ENCODE results near the gene SLTM.
"Not testable (repeated sequence)": the region's sequence is repeated elsewhere in the genome, so short reads cannot be mapped to it uniquely, and the experiment has no call there.

SLTM gene

DNA sequence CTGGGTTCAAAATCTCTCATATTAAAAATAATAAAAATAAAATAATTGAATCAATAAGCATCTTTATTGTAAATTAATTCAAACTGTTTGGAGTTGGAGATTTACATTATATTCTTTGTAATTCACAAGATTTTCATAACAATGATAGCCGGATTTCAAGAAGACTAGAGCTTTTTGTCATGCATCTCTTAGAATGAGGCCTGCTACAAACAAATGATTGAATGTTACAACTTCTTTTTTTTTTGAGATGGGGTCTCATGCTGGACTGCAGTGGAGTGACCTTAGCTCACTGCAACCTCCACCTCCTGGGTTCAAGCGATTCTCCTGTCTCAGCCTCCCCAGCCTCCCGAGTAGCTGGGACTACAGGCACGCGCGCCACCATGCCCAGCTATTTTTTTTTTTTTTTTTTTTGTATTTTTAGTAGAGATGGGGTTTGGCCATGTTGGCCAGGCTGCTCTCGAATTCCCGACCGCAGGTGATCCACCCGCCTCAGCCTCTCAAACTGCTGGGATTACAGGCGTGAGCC is 3.5 kb downstream of the SLTM start:
- peaks cover 3 to 21% of the 10 kb centered on the region in 2 donors for H3K4me1 ChIP-seq (ENCODE audit: control insufficient read depth in 2 of 2, insufficient read depth in 2 of 2, low read length in 2 of 2)
- peaks cover 28 to 30% of the 10 kb centered on the region in 2 donors for H3K36me3 ChIP-seq (ENCODE audit: control insufficient read depth in 2 of 2, insufficient read depth in 2 of 2, low read length in 2 of 2)

DNA sequence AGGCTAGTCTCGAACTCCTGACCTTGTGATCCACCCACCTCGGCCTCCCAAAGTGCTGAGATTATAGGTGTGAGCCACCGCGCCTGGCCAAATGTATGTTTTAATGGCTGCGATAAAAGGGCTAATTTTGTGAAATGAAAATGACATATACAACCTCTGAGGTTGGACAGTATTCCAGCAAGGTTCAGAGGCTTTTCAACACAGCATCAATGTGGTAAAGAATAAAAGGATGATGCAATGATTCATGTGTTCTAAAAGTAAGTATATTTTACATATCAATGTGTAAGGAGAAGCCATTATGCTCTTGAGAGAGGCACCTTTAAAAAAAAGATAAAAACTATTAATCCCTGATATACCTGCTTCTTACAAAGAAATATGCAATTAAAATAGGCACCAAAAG is 6.7 kb downstream of the SLTM start:
- Histone ChIP-seq H3K9me3 (ENCODE audit: control insufficient read depth in 2 of 2, low read length in 2 of 2) (no peaks in the 10 kb centered on the region), H3K27me3 (ENCODE audit: control insufficient read depth in 2 of 2, insufficient read depth in 2 of 2, low read length in 2 of 2) (no peaks in the 10 kb centered on the region), H3K27ac (ENCODE audit: low read depth in 2 of 2, low read length in 2 of 2) (no peak overlapping the region), H3K36me3 (ENCODE audit: control insufficient read depth in 2 of 2, insufficient read depth in 2 of 2, low read length in 2 of 2) (peaks cover 28 to 30% of the 10 kb centered on the region in 2 donors), H3K4me1 (ENCODE audit: control insufficient read depth in 2 of 2, insufficient read depth in 2 of 2, low read length in 2 of 2) (peaks cover 0 to 9% of the 10 kb centered on the region in 2 donors), H3K4me3 (ENCODE audit: low read length in 2 of 2) (no peak overlapping the region), H3K9ac (ENCODE audit: low read depth in 1 of 2, low read length in 2 of 2) (no peak overlapping the region)

More for the DNA sequence above, 3.5 kb downstream of the SLTM start:
- Histone ChIP-seq H3K9me3 (ENCODE audit: control insufficient read depth in 2 of 2, low read length in 2 of 2) (no peaks in the 10 kb centered on the region), H3K27me3 (ENCODE audit: control insufficient read depth in 2 of 2, insufficient read depth in 2 of 2, low read length in 2 of 2) (no peaks in the 10 kb centered on the region), H3K9ac (ENCODE audit: low read depth in 1 of 2, low read length in 2 of 2) (no peak overlapping the region), H3K4me3 (ENCODE audit: low read length in 2 of 2) (no peak overlapping the region), H3K27ac (ENCODE audit: low read depth in 2 of 2, low read length in 2 of 2) (no peak overlapping the region)

DNA sequence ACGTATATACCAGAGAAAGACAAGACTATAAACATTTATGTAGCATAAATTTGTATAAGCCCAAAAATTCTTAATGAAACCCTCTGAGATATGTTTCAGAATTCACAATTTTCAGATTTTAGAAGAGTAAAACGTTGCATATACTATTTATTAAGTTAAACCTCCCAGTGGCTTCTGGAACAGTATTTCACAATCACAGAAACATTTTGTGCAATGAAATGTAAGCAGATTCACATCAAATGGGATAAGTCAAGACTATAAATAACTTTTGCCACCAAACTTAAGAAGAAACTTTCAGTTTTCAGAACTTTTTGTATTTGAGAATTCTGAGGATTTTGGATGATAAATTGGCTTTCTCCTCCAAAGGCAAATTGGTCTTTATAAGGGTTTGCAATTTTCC is 9.2 kb downstream of the SLTM start:
- Histone ChIP-seq H3K4me1 (ENCODE audit: control insufficient read depth in 2 of 2, insufficient read depth in 2 of 2, low read length in 2 of 2) (no peaks in the 10 kb centered on the region), H3K27me3 (ENCODE audit: control insufficient read depth in 2 of 2, insufficient read depth in 2 of 2, low read length in 2 of 2) (no peaks in the 10 kb centered on the region), H3K4me3 (ENCODE audit: low read length in 2 of 2) (no peak overlapping the region), H3K9me3 (ENCODE audit: control insufficient read depth in 2 of 2, low read length in 2 of 2) (no peaks in the 10 kb centered on the region), H3K9ac (ENCODE audit: low read depth in 1 of 2, low read length in 2 of 2) (no peak overlapping the region), H3K27ac (ENCODE audit: low read depth in 2 of 2, low read length in 2 of 2) (peak overlapping the region in 1 of 2 donors; percentile 1), H3K36me3 (ENCODE audit: control insufficient read depth in 2 of 2, insufficient read depth in 2 of 2, low read length in 2 of 2) (peaks cover 28 to 33% of the 10 kb centered on the region in 2 donors)

DNA sequence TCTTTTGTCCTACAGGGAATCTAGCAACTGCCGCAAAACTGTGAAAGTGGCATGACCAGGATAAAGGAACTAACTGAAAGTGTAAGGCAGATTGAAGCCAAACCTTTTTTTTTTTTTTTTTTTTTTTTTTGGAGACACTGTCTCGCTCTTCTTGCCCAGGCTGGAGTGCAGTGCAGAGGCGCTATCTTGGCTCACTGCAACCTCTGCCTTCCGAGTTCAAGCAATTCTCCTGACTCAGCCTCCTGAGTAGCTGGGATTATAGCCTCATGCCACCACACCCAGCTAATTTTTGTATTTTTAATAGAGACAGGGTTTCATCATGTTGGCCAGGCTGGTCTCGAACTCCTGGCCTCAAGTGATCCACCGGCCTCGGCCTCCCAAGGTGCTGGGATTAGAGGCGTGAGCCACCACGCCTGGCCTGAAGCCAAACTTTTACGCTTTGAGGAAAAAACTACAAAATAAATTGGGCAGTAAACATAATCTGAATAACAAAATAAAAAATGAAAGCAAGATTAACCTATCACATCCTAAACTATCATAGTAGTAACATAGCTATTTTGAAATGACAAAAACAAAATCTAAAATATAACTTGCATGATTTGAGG is 9.7 kb downstream of the SLTM start:
- peaks cover 25 to 33% of the 10 kb centered on the region in 2 donors for H3K36me3 ChIP-seq (ENCODE audit: control insufficient read depth in 2 of 2, insufficient read depth in 2 of 2, low read length in 2 of 2)
- H3K27ac ChIP-seq (ENCODE audit: low read depth in 2 of 2, low read length in 2 of 2) = peak overlapping the region in 1 of 2 donors; percentile 1
- H3K4me1 ChIP-seq (ENCODE audit: control insufficient read depth in 2 of 2, insufficient read depth in 2 of 2, low read length in 2 of 2) = no peaks in the 10 kb centered on the region

DNA sequence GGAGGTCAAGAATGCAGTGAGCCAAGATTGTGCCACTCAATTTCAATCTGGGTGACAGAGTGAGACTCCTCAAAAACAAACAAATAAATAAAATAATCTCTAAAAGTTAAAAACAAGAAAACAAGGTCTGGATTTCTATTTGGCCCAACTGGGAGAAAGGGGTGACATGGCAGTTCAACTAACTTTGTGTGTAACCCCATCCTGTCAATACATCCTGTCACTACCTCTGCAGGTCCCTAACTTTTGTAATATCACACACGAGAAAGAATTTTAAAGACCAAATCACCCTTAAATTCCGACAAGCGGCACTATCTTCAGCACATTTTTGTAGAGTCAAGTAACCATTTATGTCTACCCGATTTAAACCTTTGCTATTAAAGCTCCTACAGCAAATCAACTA is 10.2 kb downstream of the SLTM start:
- Histone ChIP-seq H3K36me3 (ENCODE audit: control insufficient read depth in 2 of 2, insufficient read depth in 2 of 2, low read length in 2 of 2) (peaks cover 20 to 30% of the 10 kb centered on the region in 2 donors), H3K4me1 (ENCODE audit: control insufficient read depth in 2 of 2, insufficient read depth in 2 of 2, low read length in 2 of 2) (no peaks in the 10 kb centered on the region), H3K27ac (ENCODE audit: low read depth in 2 of 2, low read length in 2 of 2) (no peak overlapping the region), H3K9me3 (ENCODE audit: control insufficient read depth in 2 of 2, low read length in 2 of 2) (no peaks in the 10 kb centered on the region), H3K9ac (ENCODE audit: low read depth in 1 of 2, low read length in 2 of 2) (no peak overlapping the region), H3K27me3 (ENCODE audit: control insufficient read depth in 2 of 2, insufficient read depth in 2 of 2, low read length in 2 of 2) (no peaks in the 10 kb centered on the region), H3K4me3 (ENCODE audit: low read length in 2 of 2) (no peak overlapping the region)

More for the DNA sequence above, 9.7 kb downstream of the SLTM start:
- no peak overlapping the region for H3K4me3 ChIP-seq (ENCODE audit: low read length in 2 of 2)
- no peak overlapping the region for H3K9ac ChIP-seq (ENCODE audit: low read depth in 1 of 2, low read length in 2 of 2)
- no peaks in the 10 kb centered on the region for H3K27me3 ChIP-seq (ENCODE audit: control insufficient read depth in 2 of 2, insufficient read depth in 2 of 2, low read length in 2 of 2)
- no peaks in the 10 kb centered on the region for H3K9me3 ChIP-seq (ENCODE audit: control insufficient read depth in 2 of 2, low read length in 2 of 2)

DNA sequence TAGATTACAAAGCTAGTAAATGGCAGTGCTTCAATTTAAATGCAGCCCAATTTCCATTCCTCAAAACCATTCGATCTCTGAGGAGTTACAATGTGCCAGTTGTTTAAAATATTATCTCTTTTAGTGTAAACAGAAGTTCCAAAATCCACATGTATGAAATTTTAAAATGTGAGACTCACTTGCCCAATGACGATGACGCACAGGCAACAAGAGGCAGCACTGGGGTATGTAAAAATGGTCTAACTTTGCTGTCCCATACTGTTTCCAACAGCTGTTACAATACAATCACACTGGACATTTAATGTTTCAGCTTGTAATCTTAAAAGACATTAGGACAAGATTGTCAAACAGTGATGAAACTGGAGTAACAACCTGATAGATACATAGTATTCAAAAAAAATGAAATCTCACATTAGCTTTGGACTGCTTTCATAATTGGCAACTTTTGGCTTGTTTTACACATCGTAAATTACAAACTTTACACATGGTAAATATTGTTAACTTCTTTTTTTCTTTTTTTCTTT is 12.2 kb downstream of the SLTM start:
- no peak overlapping the region for H3K9ac ChIP-seq (ENCODE audit: low read depth in 1 of 2, low read length in 2 of 2)
- no peak overlapping the region for H3K27ac ChIP-seq (ENCODE audit: low read depth in 2 of 2, low read length in 2 of 2)
- no peaks in the 10 kb centered on the region for H3K4me1 ChIP-seq (ENCODE audit: control insufficient read depth in 2 of 2, insufficient read depth in 2 of 2, low read length in 2 of 2)
- H3K9me3 ChIP-seq (ENCODE audit: control insufficient read depth in 2 of 2, low read length in 2 of 2) = no peaks in the 10 kb centered on the region
- no peaks in the 10 kb centered on the region for H3K27me3 ChIP-seq (ENCODE audit: control insufficient read depth in 2 of 2, insufficient read depth in 2 of 2, low read length in 2 of 2)
- H3K4me3 ChIP-seq (ENCODE audit: low read length in 2 of 2) = no peak overlapping the region
- H3K36me3 ChIP-seq (ENCODE audit: control insufficient read depth in 2 of 2, insufficient read depth in 2 of 2, low read length in 2 of 2) = peaks cover 14 to 23% of the 10 kb centered on the region in 2 donors

DNA sequence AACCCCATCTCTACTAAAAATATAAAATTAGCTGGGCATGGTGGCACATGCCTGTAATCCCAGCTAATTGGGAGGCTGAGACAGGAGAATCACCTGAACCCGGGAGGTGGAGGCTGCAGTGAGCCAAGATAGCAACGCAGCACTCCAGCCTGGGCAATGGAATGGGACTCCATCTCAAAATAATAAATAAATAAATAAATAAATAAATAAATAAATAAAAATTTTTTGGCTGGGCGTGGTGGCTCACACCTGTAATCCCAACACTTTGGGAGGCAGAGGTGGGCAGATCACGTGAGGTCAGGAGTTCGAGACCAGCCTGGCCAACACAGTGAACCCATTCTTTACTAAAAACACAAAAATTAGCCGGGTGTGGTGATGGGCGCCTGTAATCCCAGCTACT is 13.0 kb downstream of the SLTM start:
- not testable (repeated sequence) for H3K27me3 ChIP-seq (ENCODE audit: control insufficient read depth in 2 of 2, insufficient read depth in 2 of 2, low read length in 2 of 2); H3K9ac ChIP-seq (ENCODE audit: low read depth in 1 of 2, low read length in 2 of 2); H3K9me3 ChIP-seq (ENCODE audit: control insufficient read depth in 2 of 2, low read length in 2 of 2); H3K4me1 ChIP-seq (ENCODE audit: control insufficient read depth in 2 of 2, insufficient read depth in 2 of 2, low read length in 2 of 2); H3K4me3 ChIP-seq (ENCODE audit: low read length in 2 of 2); H3K27ac ChIP-seq (ENCODE audit: low read depth in 2 of 2, low read length in 2 of 2)
- peaks cover 18 to 19% of the 10 kb centered on the region in 2 donors for H3K36me3 ChIP-seq (ENCODE audit: control insufficient read depth in 2 of 2, insufficient read depth in 2 of 2, low read length in 2 of 2)

DNA sequence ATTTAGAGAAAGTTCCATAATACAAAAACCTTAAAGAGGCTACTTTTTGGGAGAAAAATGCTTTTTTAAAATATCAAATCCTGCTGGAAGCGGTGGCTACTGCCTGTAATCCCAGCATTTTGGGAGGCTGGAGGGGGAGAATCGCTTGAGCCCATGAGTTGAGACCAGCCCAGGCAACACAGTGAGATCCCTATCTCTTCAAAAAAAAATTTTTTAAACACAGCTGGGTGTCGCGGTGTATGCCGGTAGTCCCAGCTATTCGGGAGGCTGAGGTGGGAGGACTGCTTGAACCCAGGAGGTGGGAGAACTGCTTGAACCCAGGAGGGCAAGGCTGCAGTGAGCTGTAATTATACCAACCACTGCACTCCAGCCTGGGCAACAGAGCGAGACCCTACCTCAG is 14.2 kb downstream of the SLTM start:
- no peak overlapping the region for H3K9ac ChIP-seq (ENCODE audit: low read depth in 1 of 2, low read length in 2 of 2)
- no peaks in the 10 kb centered on the region for H3K9me3 ChIP-seq (ENCODE audit: control insufficient read depth in 2 of 2, low read length in 2 of 2)
- H3K27ac ChIP-seq (ENCODE audit: low read depth in 2 of 2, low read length in 2 of 2) = no peak overlapping the region
- H3K4me3 ChIP-seq (ENCODE audit: low read length in 2 of 2) = no peak overlapping the region
- no peaks in the 10 kb centered on the region for H3K4me1 ChIP-seq (ENCODE audit: control insufficient read depth in 2 of 2, insufficient read depth in 2 of 2, low read length in 2 of 2)
- no peaks in the 10 kb centered on the region for H3K27me3 ChIP-seq (ENCODE audit: control insufficient read depth in 2 of 2, insufficient read depth in 2 of 2, low read length in 2 of 2)
- H3K36me3 ChIP-seq (ENCODE audit: control insufficient read depth in 2 of 2, insufficient read depth in 2 of 2, low read length in 2 of 2) = peaks cover 21 to 24% of the 10 kb centered on the region in 2 donors

DNA sequence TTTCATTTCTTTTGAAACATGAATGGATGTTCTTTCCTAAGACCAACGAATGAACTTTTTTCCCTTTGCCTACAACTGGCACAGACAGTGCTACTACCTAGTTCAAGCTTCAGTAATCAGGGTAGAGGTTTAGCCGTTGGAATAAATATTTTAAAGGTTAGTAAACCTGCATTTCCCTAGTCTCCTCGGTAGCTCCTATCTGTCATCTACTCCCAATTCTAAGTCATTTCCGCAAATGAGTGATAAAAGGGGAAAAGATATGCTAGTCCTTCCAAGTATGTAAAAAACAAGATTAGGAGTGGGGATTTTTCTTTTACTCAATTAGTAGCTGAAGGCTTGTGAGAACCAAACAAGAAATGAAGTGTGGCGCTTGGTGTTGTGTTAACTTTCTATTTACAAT is 15.2 kb downstream of the SLTM start:
- Histone ChIP-seq H3K36me3 (ENCODE audit: control insufficient read depth in 2 of 2, insufficient read depth in 2 of 2, low read length in 2 of 2) (peaks cover 22 to 28% of the 10 kb centered on the region in 2 donors), H3K4me1 (ENCODE audit: control insufficient read depth in 2 of 2, insufficient read depth in 2 of 2, low read length in 2 of 2) (no peaks in the 10 kb centered on the region), H3K9ac (ENCODE audit: low read depth in 1 of 2, low read length in 2 of 2) (no peak overlapping the region), H3K4me3 (ENCODE audit: low read length in 2 of 2) (no peak overlapping the region), H3K9me3 (ENCODE audit: control insufficient read depth in 2 of 2, low read length in 2 of 2) (no peaks in the 10 kb centered on the region), H3K27me3 (ENCODE audit: control insufficient read depth in 2 of 2, insufficient read depth in 2 of 2, low read length in 2 of 2) (no peaks in the 10 kb centered on the region), H3K27ac (ENCODE audit: low read depth in 2 of 2, low read length in 2 of 2) (no peak overlapping the region)

DNA sequence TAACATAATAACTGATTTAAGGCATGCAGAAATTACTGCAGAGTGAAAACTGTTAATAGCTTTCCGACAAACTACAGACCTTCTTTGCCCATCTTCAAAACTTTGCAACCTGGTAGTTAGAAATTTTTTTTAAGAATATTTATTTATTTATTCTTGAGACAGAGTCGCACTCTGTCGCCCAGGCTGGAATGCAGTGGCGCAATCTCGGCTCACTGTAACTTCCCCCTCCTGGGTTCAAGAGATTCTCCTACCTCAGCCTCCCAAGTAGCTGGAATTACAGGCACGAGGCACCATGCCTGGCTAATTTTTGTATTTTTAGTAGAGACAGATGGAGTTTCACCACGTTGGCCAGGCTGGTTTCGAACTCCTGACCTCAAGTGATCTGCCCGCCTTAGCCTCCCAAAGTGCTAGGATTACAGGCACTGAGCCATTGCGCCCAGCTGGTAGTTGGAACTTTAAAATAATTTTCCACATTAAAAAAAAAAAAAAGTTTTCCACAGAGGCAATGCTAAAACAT is 15.8 kb downstream of the SLTM start:
- not testable (repeated sequence) for H3K27me3 ChIP-seq (ENCODE audit: control insufficient read depth in 2 of 2, insufficient read depth in 2 of 2, low read length in 2 of 2); H3K4me3 ChIP-seq (ENCODE audit: low read length in 2 of 2); H3K9ac ChIP-seq (ENCODE audit: low read depth in 1 of 2, low read length in 2 of 2); H3K9me3 ChIP-seq (ENCODE audit: control insufficient read depth in 2 of 2, low read length in 2 of 2); H3K4me1 ChIP-seq (ENCODE audit: control insufficient read depth in 2 of 2, insufficient read depth in 2 of 2, low read length in 2 of 2); H3K27ac ChIP-seq (ENCODE audit: low read depth in 2 of 2, low read length in 2 of 2)
- peaks cover 24 to 32% of the 10 kb centered on the region in 2 donors for H3K36me3 ChIP-seq (ENCODE audit: control insufficient read depth in 2 of 2, insufficient read depth in 2 of 2, low read length in 2 of 2)

Data from mucosa of rectum (tissue), 2 donors.